WTC11 (cell line): ENCODE data around the gene GPRIN2. TPM values are rescaled to one million over a fixed set of nuclear protein-coding genes. Genes with fewer than 3 reads are reported as not detected.

Experiments
- ATAC-seq: fragments of 200-7000 bp; cut with Tn5 transposase; 2 replicates; pipeline ENCODE4 v1.10.0; 2021; ENCODE audit warnings: mild to moderate bottlenecking, moderate library complexity
- CTCF ChIA-PET: fragments of 300-600 bp; sonication (Branson Sonifier 250); formaldehyde crosslinking; loops from one replicate; lab custom pipeline; 2021; ENCODE audit warnings: antibody characterized with exemption; lab: Charles Lee
- POLR2A ChIA-PET: fragments of 350-600 bp; sonication (Branson Sonifier 250); formaldehyde crosslinking; loops from one replicate; lab custom pipeline; 2021; ENCODE audit warnings: antibody characterized with exemption; lab: Charles Lee
- DNase-seq: peaks from one replicate; pipeline ENCODE4 v3.0.0; 2021; ENCODE audit warnings: low spot score
- H3K27ac Mint-ChIP-seq: 2 replicates; pipeline ENCODE4 v1.8.0; 2021; ENCODE audit warnings: mixed read lengths
- H3K27me3 Mint-ChIP-seq: 2 replicates; pipeline ENCODE4 v1.8.0; 2021; ENCODE audit warnings: low read depth, mild to moderate bottlenecking, moderate library complexity, mixed read lengths
- H3K36me3 Mint-ChIP-seq: 2 replicates; pipeline ENCODE4 v1.8.0; 2021; ENCODE audit warnings: mixed read lengths
- H3K4me1 Mint-ChIP-seq: 2 replicates; pipeline ENCODE4 v1.8.0; 2022; ENCODE audit warnings: mixed read lengths
- H3K4me3 Mint-ChIP-seq: 2 replicates; pipeline ENCODE4 v1.8.0; 2021; ENCODE audit warnings: mild to moderate bottlenecking, moderate library complexity, mixed read lengths
- H3K9me3 Mint-ChIP-seq: 2 replicates; pipeline ENCODE4 v1.8.0; 2021; ENCODE audit warnings: mixed read lengths
- CBFB ChIP-seq: sonication (generic); formaldehyde crosslinking; IDR thresholded peaks from 2 replicates; pipeline ENCODE4 v1.8.1; 2022; ENCODE audit warnings: mild to moderate bottlenecking, low read depth, missing genetic modification reagents
- CREB1 ChIP-seq: sonication (generic); formaldehyde crosslinking; IDR thresholded peaks from 2 replicates; pipeline ENCODE4 v1.8.0; 2023; ENCODE audit warnings: mild to moderate bottlenecking, missing genetic modification reagents
- FOXP1 ChIP-seq: sonication (generic); formaldehyde crosslinking; IDR thresholded peaks from 2 replicates; pipeline ENCODE4 v1.8.0; 2022; ENCODE audit warnings: missing genetic modification reagents, mild to moderate bottlenecking, moderate library complexity, borderline replicate concordance
- GRHL2 ChIP-seq: fragments of 250-450 bp; sonication (Bioruptor Pico); IDR thresholded peaks from 2 replicates; pipeline ENCODE4 v1.8.0; 2022; ENCODE audit warnings: mild to moderate bottlenecking, moderate library complexity; ENCODE audit not compliant: insufficient replicate concordance, severe bottlenecking
- HMGA2 ChIP-seq: fragments of 250-450 bp; sonication (Bioruptor Pico); IDR thresholded peaks from 2 replicates; pipeline ENCODE4 v1.4.0; 2021; ENCODE audit warnings: mild to moderate bottlenecking, moderate library complexity
- JAZF1 ChIP-seq: fragments of 250-450 bp; sonication (Bioruptor Pico); IDR thresholded peaks from 2 replicates; pipeline ENCODE4 v1.9.0; 2021; ENCODE audit warnings: moderate library complexity, mild to moderate bottlenecking, inconsistent platforms
- NR2C2 ChIP-seq: sonication (generic); formaldehyde crosslinking; IDR thresholded peaks from 2 replicates; pipeline ENCODE4 v1.8.0; 2022; ENCODE audit warnings: mild to moderate bottlenecking, missing genetic modification reagents
- TEAD1 ChIP-seq: sonication (generic); formaldehyde crosslinking; IDR thresholded peaks from 2 replicates; pipeline ENCODE4 v1.8.0; 2022; ENCODE audit warnings: mild to moderate bottlenecking, missing genetic modification reagents
- TP53 ChIP-seq: sonication (generic); formaldehyde crosslinking; IDR thresholded peaks from 2 replicates; pipeline ENCODE4 v1.8.1; 2023; ENCODE audit warnings: mild to moderate bottlenecking, missing genetic modification reagents
- ZNF138 ChIP-seq: sonication (generic); formaldehyde crosslinking; conservative IDR thresholded peaks from 2 replicates; pipeline ENCODE4 v1.8.1; 2022; ENCODE audit warnings: mild to moderate bottlenecking, moderate library complexity, missing genetic modification reagents
- ZNF396 ChIP-seq: fragments of 250-450 bp; sonication (Bioruptor Pico); IDR thresholded peaks from 2 replicates; pipeline ENCODE4 v1.8.0; 2021; ENCODE audit warnings: mild to moderate bottlenecking, moderate library complexity, borderline replicate concordance
- total RNA-seq: library from RNA; stranded (reverse); gene quantifications from 3 replicates; pipeline ENCODE4 v1.2.3, GENCODE V29; 2021
- TF ChIP-seq, protein P1 (sequence below): sonication (generic); formaldehyde crosslinking; IDR thresholded peaks from 2 replicates; pipeline ENCODE4 v1.8.1; 2022; ENCODE audit warnings: low read depth, mild to moderate bottlenecking, moderate library complexity, missing genetic modification reagents, borderline replicate concordance
- TF ChIP-seq, protein P2 (sequence below): sonication (generic); formaldehyde crosslinking; IDR thresholded peaks from 2 replicates; pipeline ENCODE4 v1.8.0; 2023; ENCODE audit warnings: missing genetic modification reagents
- TF ChIP-seq, protein P3 (sequence below): sonication (generic); formaldehyde crosslinking; IDR thresholded peaks from 2 replicates; pipeline ENCODE4 v1.8.0; 2023; ENCODE audit warnings: mild to moderate bottlenecking, missing genetic modification reagents
- TF ChIP-seq, protein P4 (sequence below): sonication (generic); formaldehyde crosslinking; IDR thresholded peaks from 2 replicates; pipeline ENCODE4 v1.8.0; 2022; ENCODE audit warnings: mild to moderate bottlenecking, missing genetic modification reagents
- TF ChIP-seq, protein P5 (sequence below): sonication (generic); formaldehyde crosslinking; IDR thresholded peaks from 2 replicates; pipeline ENCODE4 v1.8.0; 2022; ENCODE audit warnings: missing genetic modification reagents

GPRIN2 gene
- total RNA-seq, 1 experiment from 2014 or later, result 17.5 TPM

DNA sequence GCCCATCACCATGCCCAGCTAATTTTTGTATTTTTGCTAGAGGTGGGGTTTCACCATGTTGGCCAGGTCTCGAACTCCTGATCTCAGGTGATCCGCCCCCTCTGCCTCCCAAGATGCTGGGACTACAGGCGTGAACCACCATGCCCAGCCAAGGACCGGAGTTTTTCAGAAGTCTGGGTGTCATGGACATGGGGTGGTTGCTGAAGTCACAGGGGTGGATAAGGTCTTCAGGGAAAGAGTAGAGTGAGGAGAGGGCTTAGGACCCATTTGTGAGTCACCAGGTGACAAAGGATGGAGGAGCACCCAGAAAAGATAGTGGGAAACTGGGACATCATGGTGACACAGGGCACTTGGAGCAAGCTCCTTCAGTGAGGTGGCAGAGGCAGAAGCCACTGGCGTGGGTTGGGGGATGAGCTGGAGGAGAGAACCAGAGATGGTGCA lies 2.8 kb upstream of the GPRIN2 start:
- no peak overlapping the region for H3K4me3 Mint-ChIP-seq
- no peaks in the 10 kb centered on the region; the same call in none of the 2 replicates for H3K27me3 Mint-ChIP-seq
- TF ChIP-seq CREB1 (CRISPR knock-in tag) (no peak), HMGA2 (no peak), NR2C2 (CRISPR knock-in tag) (no peak), GRHL2 (no peak), TEAD1 (CRISPR knock-in tag) (no peak), TP53 (CRISPR knock-in tag) (no peak)
- TF ChIP-seq, protein P1, sequence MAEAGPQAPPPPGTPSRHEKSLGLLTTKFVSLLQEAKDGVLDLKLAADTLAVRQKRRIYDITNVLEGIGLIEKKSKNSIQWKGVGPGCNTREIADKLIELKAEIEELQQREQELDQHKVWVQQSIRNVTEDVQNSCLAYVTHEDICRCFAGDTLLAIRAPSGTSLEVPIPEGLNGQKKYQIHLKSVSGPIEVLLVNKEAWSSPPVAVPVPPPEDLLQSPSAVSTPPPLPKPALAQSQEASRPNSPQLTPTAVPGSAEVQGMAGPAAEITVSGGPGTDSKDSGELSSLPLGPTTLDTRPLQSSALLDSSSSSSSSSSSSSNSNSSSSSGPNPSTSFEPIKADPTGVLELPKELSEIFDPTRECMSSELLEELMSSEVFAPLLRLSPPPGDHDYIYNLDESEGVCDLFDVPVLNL (CRISPR knock-in tag), result no peak

DNA sequence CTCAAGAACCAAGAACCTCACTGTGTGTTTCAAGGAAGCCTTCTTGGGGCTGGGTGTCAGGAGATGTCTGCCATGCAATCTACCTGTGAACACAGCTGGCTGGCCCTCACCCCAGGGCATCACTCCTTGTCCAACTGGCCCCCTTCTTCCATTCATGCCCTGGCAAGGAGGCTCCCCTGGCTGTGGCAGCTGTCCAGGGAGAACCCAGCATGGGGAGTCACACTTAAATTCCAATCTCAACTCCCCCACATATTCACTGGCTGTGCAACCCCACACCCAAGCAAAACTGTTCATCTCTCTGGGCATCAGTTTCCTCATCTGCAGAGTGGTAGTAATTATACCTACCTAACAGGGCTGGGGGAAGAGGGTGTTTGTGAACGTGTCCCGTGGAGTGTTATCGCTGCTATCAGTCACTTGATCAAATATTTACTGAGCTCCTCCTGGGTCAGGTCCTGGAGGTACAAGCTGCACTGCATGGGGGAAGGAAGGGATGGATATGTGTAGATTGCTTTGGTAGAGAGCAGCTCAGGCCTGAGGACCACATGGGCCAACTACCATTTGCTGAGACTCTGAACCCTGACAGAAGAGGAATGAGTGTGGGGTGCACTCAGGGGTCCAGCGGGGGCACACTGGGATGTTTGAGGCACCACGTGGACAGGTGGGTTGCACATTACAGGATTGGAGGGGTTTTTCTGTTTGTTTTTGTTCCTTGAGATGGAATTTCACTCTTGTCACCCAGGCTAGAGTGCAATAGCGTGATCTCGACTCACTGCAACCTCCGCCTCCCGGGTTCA lies 2.1 kb upstream of the GPRIN2 start:
- peak; percentile 8 for DNase-seq
- CTCF ChIA-PET, result interaction anchor here (1.1 kb wide), 1 partner anchor 13 kb away, joined by 3 read pairs; no protein-coding TSS in a partner anchor

More for the DNA sequence above, 2.8 kb upstream of the GPRIN2 start:
- Mint-ChIP-seq H3K4me1 (peaks cover 9% of the 10 kb centered on the region), H3K36me3 (no peaks in the 10 kb centered on the region), H3K9me3 (no peaks in the 10 kb centered on the region), H3K27ac (no peak overlapping the region)
- ChIA-PET CTCF (no interaction called here), POLR2A (no interaction called here)
- peak; percentile 7 for DNase-seq
- no peak for ATAC-seq

DNA sequence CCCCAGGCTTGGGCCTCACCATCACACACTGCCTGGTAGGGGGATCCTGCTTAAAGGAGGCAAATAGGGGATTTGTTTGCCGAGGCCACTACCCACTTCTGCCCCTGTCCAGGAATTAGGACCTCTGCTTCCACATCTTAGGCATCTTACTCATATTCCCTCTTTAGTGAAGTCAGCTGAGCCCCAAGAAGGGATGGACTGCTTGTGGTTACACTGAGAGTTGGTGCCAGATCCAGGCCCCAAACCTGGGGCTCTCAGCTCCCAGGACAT lies 1.6 kb upstream of the GPRIN2 start:
- TF ChIP-seq, protein P2, sequence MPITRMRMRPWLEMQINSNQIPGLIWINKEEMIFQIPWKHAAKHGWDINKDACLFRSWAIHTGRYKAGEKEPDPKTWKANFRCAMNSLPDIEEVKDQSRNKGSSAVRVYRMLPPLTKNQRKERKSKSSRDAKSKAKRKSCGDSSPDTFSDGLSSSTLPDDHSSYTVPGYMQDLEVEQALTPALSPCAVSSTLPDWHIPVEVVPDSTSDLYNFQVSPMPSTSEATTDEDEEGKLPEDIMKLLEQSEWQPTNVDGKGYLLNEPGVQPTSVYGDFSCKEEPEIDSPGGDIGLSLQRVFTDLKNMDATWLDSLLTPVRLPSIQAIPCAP (CRISPR knock-in tag), result 0 out of 2 replicates have a peak, but pooled peaks have one; percentile 34
- TF ChIP-seq, protein P3, sequence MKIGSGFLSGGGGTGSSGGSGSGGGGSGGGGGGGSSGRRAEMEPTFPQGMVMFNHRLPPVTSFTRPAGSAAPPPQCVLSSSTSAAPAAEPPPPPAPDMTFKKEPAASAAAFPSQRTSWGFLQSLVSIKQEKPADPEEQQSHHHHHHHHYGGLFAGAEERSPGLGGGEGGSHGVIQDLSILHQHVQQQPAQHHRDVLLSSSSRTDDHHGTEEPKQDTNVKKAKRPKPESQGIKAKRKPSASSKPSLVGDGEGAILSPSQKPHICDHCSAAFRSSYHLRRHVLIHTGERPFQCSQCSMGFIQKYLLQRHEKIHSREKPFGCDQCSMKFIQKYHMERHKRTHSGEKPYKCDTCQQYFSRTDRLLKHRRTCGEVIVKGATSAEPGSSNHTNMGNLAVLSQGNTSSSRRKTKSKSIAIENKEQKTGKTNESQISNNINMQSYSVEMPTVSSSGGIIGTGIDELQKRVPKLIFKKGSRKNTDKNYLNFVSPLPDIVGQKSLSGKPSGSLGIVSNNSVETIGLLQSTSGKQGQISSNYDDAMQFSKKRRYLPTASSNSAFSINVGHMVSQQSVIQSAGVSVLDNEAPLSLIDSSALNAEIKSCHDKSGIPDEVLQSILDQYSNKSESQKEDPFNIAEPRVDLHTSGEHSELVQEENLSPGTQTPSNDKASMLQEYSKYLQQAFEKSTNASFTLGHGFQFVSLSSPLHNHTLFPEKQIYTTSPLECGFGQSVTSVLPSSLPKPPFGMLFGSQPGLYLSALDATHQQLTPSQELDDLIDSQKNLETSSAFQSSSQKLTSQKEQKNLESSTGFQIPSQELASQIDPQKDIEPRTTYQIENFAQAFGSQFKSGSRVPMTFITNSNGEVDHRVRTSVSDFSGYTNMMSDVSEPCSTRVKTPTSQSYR (CRISPR knock-in tag), result no peak
- TF ChIP-seq CBFB (no peak), FOXP1 (CRISPR knock-in tag) (no peak)
- no peak overlapping the region for H3K27ac Mint-ChIP-seq
- no peaks in the 10 kb centered on the region for H3K9me3 Mint-ChIP-seq
- no peaks in the 10 kb centered on the region for H3K36me3 Mint-ChIP-seq
- DNase-seq (no peak), ATAC-seq (no peak)
- ChIA-PET CTCF (interaction anchor here (1.1 to 1.5 kb wide), 2 partner anchors 9 to 13 kb away, joined by 3 to 4 read pairs; no protein-coding TSS in a partner anchor), POLR2A (no interaction called here)
- H3K4me3 Mint-ChIP-seq, result peak overlapping the region; percentile 84; the same call in 1 of the 2 replicates
- no peaks in the 10 kb centered on the region; the same call in none of the 2 replicates for H3K27me3 Mint-ChIP-seq
- peaks cover 9% of the 10 kb centered on the region for H3K4me1 Mint-ChIP-seq

More for the DNA sequence above, 2.1 kb upstream of the GPRIN2 start:
- no peak for ATAC-seq
- no peak overlapping the region for H3K4me3 Mint-ChIP-seq
- H3K27me3 Mint-ChIP-seq, result no peaks in the 10 kb centered on the region; the same call in none of the 2 replicates
- no peak for TF ChIP-seq ZNF396 (CRISPR knock-in tag)
- TF ChIP-seq ZNF138 (CRISPR knock-in tag), result no peak
- TF ChIP-seq, protein P4, sequence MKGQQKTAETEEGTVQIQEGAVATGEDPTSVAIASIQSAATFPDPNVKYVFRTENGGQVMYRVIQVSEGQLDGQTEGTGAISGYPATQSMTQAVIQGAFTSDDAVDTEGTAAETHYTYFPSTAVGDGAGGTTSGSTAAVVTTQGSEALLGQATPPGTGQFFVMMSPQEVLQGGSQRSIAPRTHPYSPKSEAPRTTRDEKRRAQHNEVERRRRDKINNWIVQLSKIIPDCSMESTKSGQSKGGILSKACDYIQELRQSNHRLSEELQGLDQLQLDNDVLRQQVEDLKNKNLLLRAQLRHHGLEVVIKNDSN (CRISPR knock-in tag), result no peak
- TF ChIP-seq JAZF1 (CRISPR knock-in tag), result no peak
- TF ChIP-seq, protein P5, sequence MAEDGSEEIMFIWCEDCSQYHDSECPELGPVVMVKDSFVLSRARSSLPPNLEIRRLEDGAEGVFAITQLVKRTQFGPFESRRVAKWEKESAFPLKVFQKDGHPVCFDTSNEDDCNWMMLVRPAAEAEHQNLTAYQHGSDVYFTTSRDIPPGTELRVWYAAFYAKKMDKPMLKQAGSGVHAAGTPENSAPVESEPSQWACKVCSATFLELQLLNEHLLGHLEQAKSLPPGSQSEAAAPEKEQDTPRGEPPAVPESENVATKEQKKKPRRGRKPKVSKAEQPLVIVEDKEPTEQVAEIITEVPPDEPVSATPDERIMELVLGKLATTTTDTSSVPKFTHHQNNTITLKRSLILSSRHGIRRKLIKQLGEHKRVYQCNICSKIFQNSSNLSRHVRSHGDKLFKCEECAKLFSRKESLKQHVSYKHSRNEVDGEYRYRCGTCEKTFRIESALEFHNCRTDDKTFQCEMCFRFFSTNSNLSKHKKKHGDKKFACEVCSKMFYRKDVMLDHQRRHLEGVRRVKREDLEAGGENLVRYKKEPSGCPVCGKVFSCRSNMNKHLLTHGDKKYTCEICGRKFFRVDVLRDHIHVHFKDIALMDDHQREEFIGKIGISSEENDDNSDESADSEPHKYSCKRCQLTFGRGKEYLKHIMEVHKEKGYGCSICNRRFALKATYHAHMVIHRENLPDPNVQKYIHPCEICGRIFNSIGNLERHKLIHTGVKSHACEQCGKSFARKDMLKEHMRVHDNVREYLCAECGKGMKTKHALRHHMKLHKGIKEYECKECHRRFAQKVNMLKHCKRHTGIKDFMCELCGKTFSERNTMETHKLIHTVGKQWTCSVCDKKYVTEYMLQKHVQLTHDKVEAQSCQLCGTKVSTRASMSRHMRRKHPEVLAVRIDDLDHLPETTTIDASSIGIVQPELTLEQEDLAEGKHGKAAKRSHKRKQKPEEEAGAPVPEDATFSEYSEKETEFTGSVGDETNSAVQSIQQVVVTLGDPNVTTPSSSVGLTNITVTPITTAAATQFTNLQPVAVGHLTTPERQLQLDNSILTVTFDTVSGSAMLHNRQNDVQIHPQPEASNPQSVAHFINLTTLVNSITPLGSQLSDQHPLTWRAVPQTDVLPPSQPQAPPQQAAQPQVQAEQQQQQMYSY (CRISPR knock-in tag), result no peak
- POLR2A ChIA-PET, result no interaction called here
- no peaks in the 10 kb centered on the region for H3K9me3 Mint-ChIP-seq
- no peaks in the 10 kb centered on the region for H3K36me3 Mint-ChIP-seq
- H3K4me1 Mint-ChIP-seq, result peaks cover 9% of the 10 kb centered on the region
- no peak overlapping the region for H3K27ac Mint-ChIP-seq
